Spleen (tissue), 11 donors: ENCODE results near the gene LEKR1. TPM values are rescaled to one million over a fixed set of nuclear protein-coding genes. Genes with fewer than 3 reads are reported as not detected.

ENCODE experiments used
- DNase-seq: peaks from one replicate; pipeline ENCODE4 v3.0.0-alpha.2; 2020
- H3K27ac ChIP-seq, 8 donors: fragments of 200-600 bp; sonication (generic) in 7 of 8; 1 replicate in 4 of 8; 2 replicates in 4 of 8; pipeline versions ENCODE4 v1.5.0 to v1.8.0; 2016 to 2021; ENCODE audit warnings: inconsistent platforms in 4 of 8, mild to moderate bottlenecking in 4 of 8, moderate library complexity in 1 of 8
- H3K27me3 ChIP-seq, 7 donors: fragments of 200-600 bp; sonication (generic) in 6 of 7; replicated peaks in 1 of 7; 1 replicate in 4 of 7; 2 replicates in 3 of 7; pipeline versions ENCODE4 v1.5.0 to v1.8.0; 2016 to 2021; ENCODE audit warnings: inconsistent platforms in 3 of 7, mild to moderate bottlenecking in 1 of 7
- H3K36me3 ChIP-seq, 6 donors: fragments of 200-600 bp; sonication (generic) in 5 of 6; 1 replicate in 4 of 6; 2 replicates in 2 of 6; pipeline versions ENCODE4 v1.5.0 to v1.8.0; 2016 to 2021; ENCODE audit warnings: inconsistent platforms in 2 of 6
- H3K4me1 ChIP-seq, 6 donors: fragments of 200-600 bp; sonication (generic) in 5 of 6; 1 replicate in 3 of 6; 2 replicates in 3 of 6; pipeline versions ENCODE4 v1.5.0 to v1.8.0; 2016 to 2021; ENCODE audit warnings: inconsistent platforms in 3 of 6
- H3K4me3 ChIP-seq, 8 donors: fragments of 200-600 bp; sonication (generic) in 7 of 8; 1 replicate in 4 of 8; 2 replicates in 4 of 8; pipeline versions ENCODE4 v1.5.0 to v1.8.0; 2016 to 2021; ENCODE audit warnings: inconsistent platforms in 4 of 8, mild to moderate bottlenecking in 4 of 8, moderate library complexity in 2 of 8
- H3K9me3 ChIP-seq, 8 donors: fragments of 200-600 bp; sonication (generic) in 7 of 8; 1 replicate in 4 of 8; 2 replicates in 4 of 8; pipeline versions ENCODE4 v1.5.0 to v1.8.0; 2016 to 2021; ENCODE audit warnings: inconsistent platforms in 4 of 8
- POLR2A ChIP-seq, 3 donors: fragments of 450-650 bp; IDR thresholded peaks; one replicate each; pipeline ENCODE4 v1.5.1; 2017; ENCODE audit warnings: antibody characterized with exemption in 3 of 3, mild to moderate bottlenecking in 1 of 3
- POLR2AphosphoS5 ChIP-seq, 3 donors: sonication (generic); formaldehyde crosslinking; IDR thresholded peaks; one replicate each; pipeline ENCODE4 v1.5.1; 2017; ENCODE audit warnings: antibody characterized with exemption in 3 of 3
- WGBS, 5 donors: extraction: QIAGEN DNeasy Blood & Tissue Kit in 3 of 5; methylation state at CpG; one replicate each; pipeline versions ENCODE4 v1.1.5 to v1.1.7; 2013 to 2018; 5-methylcytosine and 5-hydroxymethylcytosine counted together
- intact Hi-C: fragments of 100-400 bp; cut with DNase I; formaldehyde crosslinking; loops from one replicate; pipeline ENCODE4 v1.15.0; 2023; ENCODE audit warnings: low total_unique reads
- polyA plus RNA-seq, 3 donors: library from polyadenylated mRNA; stranded (reverse); fragments of 200-250 nt; gene quantifications; one replicate each; pipeline ENCODE4 v1.2.1, GENCODE V29; 2013
- total RNA-seq, 7 donors: library from RNA; depleted of rRNA in 3 of 7; stranded (reverse); fragments of >200 nt in 3 of 7; fragmentation: NEBNext Ultra II Directional in 4 of 7; extraction: Animal tissue kit (Norgen Biotek cat#: 25700) in 4 of 7; gene quantifications; one replicate each; pipeline versions ENCODE4 v1.1.0 to v1.2.1, GENCODE V29; 2016 to 2021
- TF ChIP-seq, protein P1 (sequence below), 11 experiments: fragments of 200-600 bp in 7 of 11; fragments of 450-650 bp in 4 of 11; sonication (generic) in 4 of 11; IDR thresholded peaks in 8 of 11; conservative IDR thresholded peaks in 3 of 11; 1 replicate in 7 of 11; 2 replicates in 4 of 11; pipeline versions ENCODE4 v1.4.0 to v1.8.0; 2016 to 2021; ENCODE audit warnings: antibody characterized with exemption in 11 of 11, inconsistent platforms in 4 of 11, mild to moderate bottlenecking in 1 of 11
- donor health status: healthy with polysubstance abuse.
- donor health status: DM: no; HTN: no; CAD: no; lungs with moderate emphysema.
- donor health status: DM: no; HTN: no; CAD: no.
- donor health status: Bipolar disorder and iron deficiency.
- donor health status: healthy.
- donor health status: DM: no; HTN: no; CAD: no.
- donor health status: DM: yes; HTN: yes; CAD: no.

LEKR1 gene
- total and polyA plus RNA-seq, 10 donors: 0.48 to 7.5 (median 2.5) TPM

DNA sequence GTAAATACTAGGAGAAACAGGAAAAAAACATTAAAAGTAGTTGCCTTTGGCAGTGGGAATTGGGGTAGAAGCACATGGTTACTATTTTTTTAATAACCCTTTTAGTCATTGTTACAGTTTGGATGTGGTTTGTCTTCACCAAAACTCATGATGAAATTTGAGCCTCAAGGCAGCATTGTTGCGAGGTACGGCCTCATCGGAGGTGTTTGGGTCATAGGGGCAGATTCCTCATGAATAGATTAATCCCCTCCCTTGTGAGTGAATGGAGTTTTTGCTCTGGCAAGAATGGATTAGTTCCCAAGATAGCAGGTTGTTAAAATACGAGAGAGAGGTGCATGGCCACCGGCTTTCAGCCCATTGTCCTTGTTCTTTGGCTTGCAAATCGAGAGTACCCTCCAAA, 92.6 kb downstream of the LEKR1 start:
- WGBS, 5 donors: 80 to 92% (median 86%) methylated on average over 6 of the region's 6 CpGs
- H3K4me3 ChIP-seq: no peak overlapping the region
- no peaks in the 10 kb centered on the region for H3K36me3 ChIP-seq
- no peak overlapping the region for H3K27ac ChIP-seq
- DNase-seq: no peak
- TF ChIP-seq POLR2A (IDR thresholded peaks at IDR 0.05): no peak
- H3K4me1 ChIP-seq: no peaks in the 10 kb centered on the region
- no peaks in the 10 kb centered on the region for H3K27me3 ChIP-seq
- intact Hi-C loops: no loop called here
- peaks cover 0 to 13% (median 2%) of the 10 kb centered on the region in 8 donors for H3K9me3 ChIP-seq

DNA sequence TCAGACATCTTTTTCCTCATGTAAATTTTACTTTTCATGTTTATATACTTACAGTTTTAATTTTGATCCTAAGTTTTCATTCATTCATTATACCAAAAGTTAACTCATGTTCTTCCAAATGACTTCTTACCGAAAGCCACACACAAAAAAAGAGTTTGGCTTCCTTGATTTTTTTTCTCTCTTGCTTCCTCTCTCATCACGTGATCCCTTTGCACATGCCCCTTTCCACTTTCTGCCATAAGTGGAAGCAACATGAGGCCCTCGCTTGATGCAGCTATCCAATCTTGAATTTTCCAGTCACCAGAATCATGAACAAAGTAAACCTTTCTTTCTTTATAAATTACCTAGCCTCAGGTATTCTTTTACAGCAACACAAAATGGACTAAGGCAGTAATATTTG, 93.7 kb downstream of the LEKR1 start:
- Histone ChIP-seq H3K27ac (no peak overlapping the region), H3K4me3 (no peak overlapping the region), H3K4me1 (no peaks in the 10 kb centered on the region), H3K27me3 (no peaks in the 10 kb centered on the region), H3K9me3 (peaks cover 0 to 13% (median 0%) of the 10 kb centered on the region in 8 donors), H3K36me3 (no peaks in the 10 kb centered on the region)
- TF ChIP-seq, protein P1, sequence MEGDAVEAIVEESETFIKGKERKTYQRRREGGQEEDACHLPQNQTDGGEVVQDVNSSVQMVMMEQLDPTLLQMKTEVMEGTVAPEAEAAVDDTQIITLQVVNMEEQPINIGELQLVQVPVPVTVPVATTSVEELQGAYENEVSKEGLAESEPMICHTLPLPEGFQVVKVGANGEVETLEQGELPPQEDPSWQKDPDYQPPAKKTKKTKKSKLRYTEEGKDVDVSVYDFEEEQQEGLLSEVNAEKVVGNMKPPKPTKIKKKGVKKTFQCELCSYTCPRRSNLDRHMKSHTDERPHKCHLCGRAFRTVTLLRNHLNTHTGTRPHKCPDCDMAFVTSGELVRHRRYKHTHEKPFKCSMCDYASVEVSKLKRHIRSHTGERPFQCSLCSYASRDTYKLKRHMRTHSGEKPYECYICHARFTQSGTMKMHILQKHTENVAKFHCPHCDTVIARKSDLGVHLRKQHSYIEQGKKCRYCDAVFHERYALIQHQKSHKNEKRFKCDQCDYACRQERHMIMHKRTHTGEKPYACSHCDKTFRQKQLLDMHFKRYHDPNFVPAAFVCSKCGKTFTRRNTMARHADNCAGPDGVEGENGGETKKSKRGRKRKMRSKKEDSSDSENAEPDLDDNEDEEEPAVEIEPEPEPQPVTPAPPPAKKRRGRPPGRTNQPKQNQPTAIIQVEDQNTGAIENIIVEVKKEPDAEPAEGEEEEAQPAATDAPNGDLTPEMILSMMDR (IDR thresholded peaks at IDR 0.05 in 8 of 11, conservative IDR thresholded peaks at IDR 0.05 in 3 of 11): no peak
- TF ChIP-seq POLR2AphosphoS5 (IDR thresholded peaks at IDR 0.05) (no peak), POLR2A (IDR thresholded peaks at IDR 0.05) (no peak)
- DNase-seq: no peak
- intact Hi-C loops: no loop called here
- WGBS, 5 donors: 83 to 90% (median 87%) methylated on average over 3 of the region's 3 CpGs

DNA sequence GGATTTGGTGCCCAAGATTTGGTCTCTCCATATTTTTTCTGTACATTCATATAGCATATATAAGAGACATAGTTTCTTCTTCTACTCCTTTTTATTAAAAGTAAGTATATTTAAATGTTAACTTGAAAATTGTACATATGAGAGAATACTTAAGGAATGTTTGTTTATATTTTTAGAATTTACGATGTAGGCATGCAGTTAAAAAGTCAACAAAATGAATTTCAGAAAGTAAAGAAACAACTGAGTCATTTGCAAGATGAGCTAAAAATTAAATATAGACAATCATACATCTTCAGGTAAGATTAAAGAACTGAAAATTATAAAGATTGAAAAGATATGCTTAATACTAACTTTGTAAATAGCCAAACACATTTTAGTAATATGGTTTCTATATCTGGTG, 94.2 kb downstream of the LEKR1 start:
- no peak overlapping the region for H3K4me3 ChIP-seq
- peaks cover 0 to 10% (median 0%) of the 10 kb centered on the region in 8 donors for H3K9me3 ChIP-seq
- H3K36me3 ChIP-seq: no peaks in the 10 kb centered on the region
- no peak overlapping the region for H3K27ac ChIP-seq
- no peak for DNase-seq
- H3K4me1 ChIP-seq: no peaks in the 10 kb centered on the region
- intact Hi-C loops: no loop called here
- TF ChIP-seq POLR2A (IDR thresholded peaks at IDR 0.05) (no peak), POLR2AphosphoS5 (IDR thresholded peaks at IDR 0.05) (no peak)
- TF ChIP-seq, protein P1 (IDR thresholded peaks at IDR 0.05 in 8 of 11, conservative IDR thresholded peaks at IDR 0.05 in 3 of 11): no peak
- WGBS, 5 donors: 92 to 98% (median 95%) methylated on average over 1 of the region's 1 CpG
- H3K27me3 ChIP-seq: no peaks in the 10 kb centered on the region

DNA sequence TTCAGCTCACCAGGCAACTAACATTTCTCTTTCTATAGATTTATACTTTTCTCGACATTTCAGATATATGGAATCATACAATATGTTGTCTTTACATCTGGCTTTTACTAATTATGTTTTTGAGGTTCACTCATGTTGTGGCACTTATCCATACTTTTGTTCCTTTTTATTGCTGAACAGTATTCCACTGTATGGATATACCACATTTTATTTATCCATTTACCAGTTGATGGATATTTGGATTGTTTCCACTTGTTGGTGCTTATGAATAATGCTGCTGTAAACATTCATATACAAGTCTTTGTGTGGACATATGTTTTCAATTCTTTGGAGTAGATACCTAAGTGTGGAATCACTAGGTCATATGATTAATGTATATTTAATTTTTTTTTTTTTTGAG, 97.2 kb downstream of the LEKR1 start:
- Histone ChIP-seq H3K4me3 (no peak overlapping the region), H3K27me3 (no peaks in the 10 kb centered on the region), H3K4me1 (no peaks in the 10 kb centered on the region), H3K36me3 (no peaks in the 10 kb centered on the region), H3K9me3 (peaks cover 0 to 21% (median 7%) of the 10 kb centered on the region in 8 donors), H3K27ac (no peak overlapping the region)
- no peak for DNase-seq
- 91 to 100% (median 98%) methylated on average over 1 of the region's 1 CpG for WGBS, 5 donors
- intact Hi-C loops: no loop called here
- TF ChIP-seq POLR2A (IDR thresholded peaks at IDR 0.05): no peak
- TF ChIP-seq, protein P1 (IDR thresholded peaks at IDR 0.05 in 8 of 11, conservative IDR thresholded peaks at IDR 0.05 in 3 of 11): no peak
- TF ChIP-seq POLR2AphosphoS5 (IDR thresholded peaks at IDR 0.05): no peak

GRCh38 chr3:156938724-156939123, 112.6 kb downstream of the LEKR1 start:
- Histone ChIP-seq H3K36me3 (no peaks in the 10 kb centered on the region), H3K4me1 (no peaks in the 10 kb centered on the region), H3K4me3 (no peak overlapping the region), H3K27me3 (no peaks in the 10 kb centered on the region), H3K27ac (no peak overlapping the region), H3K9me3 (no peaks in the 10 kb centered on the region)
- 94 to 98% (median 95%) methylated on average over 2 of the region's 2 CpGs for WGBS, 5 donors
- TF ChIP-seq, protein P1 (IDR thresholded peaks at IDR 0.05 in 8 of 11, conservative IDR thresholded peaks at IDR 0.05 in 3 of 11): no peak
- TF ChIP-seq POLR2AphosphoS5 (IDR thresholded peaks at IDR 0.05) (no peak), POLR2A (IDR thresholded peaks at IDR 0.05) (no peak)
- intact Hi-C loops: no loop called here
- DNase-seq: no peak
